GM18507 (cell line): ENCODE data around the gene PABPC3.

ENCODE experiments used
- DNase-seq: peaks from one replicate; pipeline ENCODE4 v3.0.0; 2011; ENCODE audit warnings: low read depth; ENCODE audit not compliant: insufficient read length; ENCODE audit errors: extremely low spot score
- FAIRE-seq: peaks from 2 replicates; lab custom pipeline; 2011; peaks lifted over from hg19 to GRCh38; lab: Jason Lieb, UNC

The PABPC3 gene

DNA sequence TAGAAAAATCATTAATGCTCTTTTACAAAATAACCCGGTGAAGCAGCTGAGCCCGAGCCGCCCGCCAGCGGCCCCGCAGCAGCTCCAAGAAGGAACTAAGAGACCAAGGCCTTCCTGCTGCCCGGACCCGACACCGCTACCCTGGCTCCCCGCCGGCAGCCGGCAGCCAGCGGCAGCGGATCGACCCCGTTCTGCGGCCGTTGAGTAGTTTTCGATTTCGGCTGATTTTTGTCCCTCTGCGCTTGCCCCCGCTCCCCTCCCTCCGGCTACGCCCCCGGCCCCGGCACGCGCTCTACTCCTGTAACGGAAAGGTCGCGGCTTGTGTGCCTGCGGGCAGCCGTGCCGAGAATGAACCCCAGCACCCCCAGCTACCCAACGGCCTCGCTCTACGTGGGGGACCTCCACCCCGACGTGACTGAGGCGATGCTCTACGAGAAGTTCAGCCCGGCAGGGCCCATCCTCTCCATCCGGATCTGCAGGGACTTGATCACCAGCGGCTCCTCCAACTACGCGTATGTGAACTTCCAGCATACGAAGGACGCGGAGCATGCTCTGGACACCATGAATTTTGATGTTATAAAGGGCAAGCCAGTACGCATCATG, at the start of gene PABPC3:
Gene PABPC3, plus strand, starts transcription at position 286 of the 603 bp plus-strand sequence. Its CDS starts 63 bp downstream, at position 349.
- FAIRE-seq (no peak), DNase-seq (no peak)

DNA sequence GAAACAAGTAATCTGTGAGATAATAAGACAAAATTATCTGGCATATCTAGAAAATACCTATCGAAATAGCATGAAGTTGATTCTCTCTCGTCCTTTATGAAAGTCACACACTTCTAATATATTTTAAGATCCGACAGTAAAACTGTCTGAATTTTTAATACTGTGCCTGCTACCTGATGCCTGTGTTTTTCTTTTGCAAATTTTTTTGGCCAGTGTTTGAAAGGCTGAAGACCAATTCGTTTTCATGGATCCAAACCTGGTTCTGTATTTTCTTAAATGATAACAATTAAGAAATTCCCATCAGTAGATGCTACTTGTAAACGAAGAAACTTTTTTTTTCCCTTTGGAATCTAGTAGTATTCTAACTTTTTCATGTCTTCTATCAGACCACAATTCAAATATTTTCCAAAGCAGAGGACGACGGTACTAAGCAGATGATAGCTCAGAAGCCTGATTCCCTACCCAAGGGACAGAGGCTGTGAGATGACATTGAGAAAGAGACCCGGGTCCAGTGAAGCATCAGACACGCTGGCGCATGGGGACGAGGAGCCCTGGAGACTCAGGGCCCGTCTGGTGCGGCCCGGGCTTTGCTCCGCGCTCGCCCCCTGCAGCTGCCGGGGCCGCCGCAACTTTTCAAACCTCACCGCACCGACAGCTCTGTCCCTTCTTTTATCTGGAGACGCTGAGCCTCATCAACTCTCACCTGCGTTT, 49.5 kb upstream of the PABPC3 start:
- DNase-seq: no peak
- no peak for FAIRE-seq

DNA sequence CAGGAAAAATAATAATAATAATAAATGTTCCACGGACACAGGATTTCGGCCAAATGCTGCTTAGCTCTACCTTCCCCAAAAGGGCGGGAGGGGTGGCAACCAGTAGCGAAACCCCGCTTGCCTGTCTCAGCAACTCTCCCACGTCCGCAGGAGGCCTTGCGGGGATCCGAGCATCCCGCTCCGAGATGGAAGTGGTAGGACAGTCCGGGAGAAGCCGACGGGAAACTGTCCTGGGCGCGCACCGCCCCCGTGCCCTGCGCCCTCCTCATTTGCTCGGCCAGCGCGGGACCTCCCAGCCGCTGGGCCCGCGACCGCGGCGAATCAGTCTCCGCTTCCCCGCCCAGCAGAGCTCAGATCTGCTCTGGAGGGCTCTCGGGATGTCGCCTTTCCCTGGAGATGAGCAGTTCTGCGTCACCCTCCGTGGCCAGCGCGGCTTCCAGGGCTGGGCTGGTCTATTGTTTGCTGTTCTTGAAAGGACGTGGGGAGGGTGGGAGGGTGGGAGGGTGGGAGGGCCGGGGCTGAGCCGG, 48.9 kb upstream of the PABPC3 start:
- FAIRE-seq: no peak
- DNase-seq: no peak

DNA sequence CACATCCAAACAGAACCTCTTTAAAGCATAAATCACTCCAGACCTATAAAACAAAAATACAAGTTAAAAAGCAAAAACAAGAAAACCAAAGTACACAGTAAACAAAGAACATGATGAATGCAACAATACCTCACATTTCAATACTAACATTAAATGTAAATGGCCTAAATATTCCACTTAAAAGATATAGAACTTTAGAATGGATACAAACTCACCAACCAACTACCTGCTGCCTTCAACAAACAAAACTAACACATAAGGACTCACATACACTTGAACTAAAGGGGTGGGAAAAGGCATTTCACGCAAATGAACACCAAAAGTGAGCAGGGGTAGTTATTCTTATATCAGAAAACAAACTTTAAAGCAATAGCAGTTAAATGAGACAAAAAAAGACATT, 44.9 kb upstream of the PABPC3 start:
- no peak for FAIRE-seq

DNA sequence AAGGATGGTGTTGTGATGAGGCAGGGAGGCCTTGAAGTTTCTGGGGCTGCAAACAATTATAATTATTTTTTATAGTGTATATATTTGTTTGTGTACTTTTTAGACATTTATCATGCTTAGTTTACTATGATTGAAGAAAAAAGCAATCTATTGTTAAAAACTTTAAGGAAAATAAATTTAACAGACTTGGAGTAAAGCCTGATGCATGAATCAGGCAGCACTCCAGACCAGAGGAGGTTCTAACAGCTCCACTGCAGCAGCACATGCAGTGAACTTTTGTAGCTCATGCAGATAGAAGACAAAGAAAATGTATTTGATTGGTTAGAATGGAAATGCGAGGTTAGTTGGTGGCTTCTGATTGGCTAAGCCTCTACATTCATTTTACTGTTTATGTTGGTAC, 36.8 kb upstream of the PABPC3 start:
- DNase-seq (no peak), FAIRE-seq (no peak)

More for the DNA sequence above, 44.9 kb upstream of the PABPC3 start:
- DNase-seq: no peak

DNA sequence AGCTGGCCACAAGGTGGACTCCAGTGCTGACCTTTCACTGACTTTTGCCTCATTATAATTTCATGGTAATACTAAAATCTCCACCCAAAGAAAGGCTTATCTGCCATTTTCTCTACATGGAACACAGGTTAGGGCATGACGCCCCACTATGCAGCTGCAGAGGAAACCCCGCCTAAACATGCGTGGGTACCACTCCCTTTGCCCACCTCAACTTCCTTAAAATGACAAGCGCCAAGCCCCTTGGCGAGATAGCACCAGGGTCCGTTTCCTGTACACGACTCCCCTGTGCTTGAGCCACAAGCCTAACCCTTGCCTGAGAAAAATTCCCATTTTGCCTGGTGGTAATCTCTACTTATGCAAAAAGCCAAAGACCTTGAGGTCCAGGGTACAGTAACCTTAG, 36.0 kb upstream of the PABPC3 start:
- FAIRE-seq (no peak), DNase-seq (no peak)

DNA sequence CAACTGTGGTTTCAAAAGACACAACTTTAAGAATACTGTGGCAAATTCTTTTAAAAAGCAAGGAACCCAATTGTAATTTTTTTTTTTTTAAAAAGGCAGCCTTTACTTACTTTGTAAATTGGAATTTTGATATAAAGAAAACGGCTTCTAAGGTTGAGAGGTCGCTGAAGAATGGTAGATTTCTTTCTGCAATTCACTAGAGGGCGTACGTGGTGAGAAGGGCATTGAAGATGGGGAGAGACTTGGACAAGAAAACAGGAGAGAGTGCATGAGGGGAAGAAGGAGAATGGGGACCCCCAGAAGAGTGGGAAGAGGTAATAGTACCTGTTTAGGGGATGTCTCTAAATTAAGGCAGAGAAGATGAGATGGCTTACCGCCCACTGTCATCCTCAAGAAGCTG, 33.5 kb upstream of the PABPC3 start:
- FAIRE-seq: no peak
- no peak for DNase-seq

DNA sequence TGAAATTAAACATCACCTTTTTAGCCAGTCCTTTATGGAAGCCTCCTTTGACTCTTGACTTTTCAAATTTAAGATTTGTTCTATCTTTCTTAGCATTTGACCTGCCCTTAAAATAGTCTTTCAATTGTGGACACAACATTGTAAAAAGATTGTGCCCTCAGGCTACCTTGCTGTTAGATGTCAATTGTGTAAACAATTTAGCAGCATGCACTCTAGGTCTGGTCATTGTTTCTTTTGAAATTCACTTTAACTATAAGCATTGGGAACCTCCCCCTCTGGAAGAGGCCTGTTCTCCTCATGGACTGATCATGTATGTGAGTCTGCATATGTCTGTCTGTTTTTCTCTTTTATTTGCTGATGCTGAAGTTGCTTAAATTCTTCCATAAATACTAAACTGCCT, 31.5 kb upstream of the PABPC3 start:
- DNase-seq (no peak), FAIRE-seq (no peak)

DNA sequence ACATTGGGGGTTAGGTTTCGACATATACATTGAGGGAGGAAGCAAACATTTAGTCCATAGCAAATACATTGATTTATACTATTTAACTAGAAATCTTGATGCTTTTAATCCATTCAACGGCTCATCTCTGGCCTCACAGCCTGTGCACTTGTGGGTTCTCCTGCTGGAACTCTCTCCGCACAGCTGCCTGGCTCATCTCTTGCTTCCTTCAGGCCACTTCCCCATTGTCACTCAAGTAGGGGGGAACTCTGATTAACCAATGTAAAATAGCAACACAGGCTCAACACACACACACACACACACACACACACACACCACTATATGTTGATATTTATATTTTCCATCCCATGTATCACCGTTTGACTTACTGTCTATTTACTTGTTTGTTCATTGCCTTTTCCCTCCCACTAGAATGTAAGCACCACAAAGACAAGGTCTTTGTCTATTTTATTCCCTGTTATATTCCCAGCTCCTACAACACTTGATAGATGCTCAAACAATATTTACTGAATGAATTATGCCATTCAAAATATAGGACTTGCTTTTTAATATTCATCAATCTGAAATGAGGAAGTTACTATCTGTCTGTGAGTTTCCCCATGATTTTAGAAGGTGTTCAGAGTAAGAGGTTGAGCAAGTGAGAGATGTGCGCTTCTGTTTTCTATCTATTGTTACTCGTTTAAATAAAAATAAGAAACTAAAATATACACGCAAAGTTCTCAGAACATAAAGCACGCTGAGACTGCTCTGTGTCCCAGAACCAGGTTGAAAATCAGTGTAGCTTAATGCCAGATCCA, 29.8 kb upstream of the PABPC3 start:
- FAIRE-seq: no peak
- no peak for DNase-seq

DNA sequence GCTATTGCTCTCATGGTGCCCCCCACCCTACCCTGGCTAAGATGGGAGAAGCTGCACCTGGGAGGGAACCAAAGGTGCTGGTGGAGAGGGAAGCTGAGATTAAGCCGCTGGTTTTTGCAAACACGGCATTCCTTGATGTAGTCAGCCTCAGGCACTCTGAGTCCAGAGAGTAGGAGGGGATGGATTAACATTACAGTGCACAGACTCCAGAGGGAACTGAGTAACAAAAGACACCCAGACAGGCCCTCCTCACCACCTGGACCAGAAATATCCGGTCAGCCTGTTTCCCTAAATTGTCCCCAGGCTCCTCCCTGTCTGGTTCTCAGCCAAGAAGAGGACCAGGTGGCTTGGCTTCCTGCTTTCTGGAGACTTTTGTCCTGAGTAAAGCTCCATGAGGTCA, 28.9 kb upstream of the PABPC3 start:
- DNase-seq (no peak), FAIRE-seq (no peak)

DNA sequence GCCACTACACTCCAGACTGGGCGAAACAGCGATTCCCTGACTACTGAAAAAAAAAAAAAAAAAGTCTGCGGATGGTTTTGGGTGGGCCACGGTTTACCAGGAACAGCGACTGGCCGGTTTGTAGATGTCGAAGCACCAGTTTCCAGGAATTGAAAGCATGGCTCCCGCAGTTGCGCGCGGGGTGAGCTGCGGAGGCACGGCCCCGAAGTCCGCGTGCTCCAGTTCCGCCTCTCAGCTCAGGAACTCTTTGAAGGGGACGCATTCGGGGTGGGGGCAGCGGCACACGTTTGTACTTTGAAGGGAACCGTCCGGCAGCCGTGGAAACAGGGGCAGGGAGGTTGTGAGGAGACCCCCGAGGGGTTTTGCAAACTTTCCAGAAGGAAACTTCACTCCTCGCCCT, 27.1 kb upstream of the PABPC3 start:
- FAIRE-seq: no peak
- no peak for DNase-seq

DNA sequence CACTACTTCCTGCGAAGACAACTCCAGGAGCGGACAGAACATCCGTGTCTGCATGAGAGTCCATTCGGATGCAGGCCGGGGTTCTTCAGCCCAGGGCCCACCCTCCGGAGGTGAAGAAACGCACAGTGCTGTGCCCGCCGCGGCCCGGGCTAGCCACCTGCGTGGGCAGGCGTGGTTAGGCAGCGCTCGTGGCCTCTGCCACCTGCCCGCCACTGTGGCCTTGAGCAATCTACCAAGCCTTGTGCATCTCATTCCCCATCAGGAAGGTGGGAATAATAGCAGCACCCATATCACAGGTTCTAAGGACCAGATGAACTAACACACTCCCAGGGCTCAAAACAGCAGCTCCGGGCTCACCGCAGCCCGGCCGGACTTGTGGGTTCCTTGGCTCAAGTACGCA, 26.7 kb upstream of the PABPC3 start:
- FAIRE-seq (no peak), DNase-seq (no peak)

DNA sequence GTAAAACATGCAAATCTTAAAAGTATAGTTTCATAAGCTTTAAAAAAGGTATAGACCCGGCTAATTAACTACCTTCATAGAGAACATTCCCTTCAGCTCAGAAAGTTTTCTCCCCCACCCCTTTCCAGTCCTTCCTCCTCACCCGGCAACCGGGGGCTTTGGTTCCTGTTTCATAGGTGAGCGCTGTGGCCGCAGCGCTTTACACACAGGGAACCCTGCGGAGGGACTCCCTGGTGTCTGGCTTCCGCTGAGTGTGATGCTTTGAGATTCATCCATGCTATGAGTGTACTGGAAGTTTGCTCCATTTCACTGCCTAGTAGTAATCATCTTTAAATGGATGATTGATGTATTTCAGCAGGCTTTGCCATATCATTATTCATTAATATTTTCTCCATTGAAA, 26.0 kb upstream of the PABPC3 start:
- FAIRE-seq (no peak), DNase-seq (no peak)

DNA sequence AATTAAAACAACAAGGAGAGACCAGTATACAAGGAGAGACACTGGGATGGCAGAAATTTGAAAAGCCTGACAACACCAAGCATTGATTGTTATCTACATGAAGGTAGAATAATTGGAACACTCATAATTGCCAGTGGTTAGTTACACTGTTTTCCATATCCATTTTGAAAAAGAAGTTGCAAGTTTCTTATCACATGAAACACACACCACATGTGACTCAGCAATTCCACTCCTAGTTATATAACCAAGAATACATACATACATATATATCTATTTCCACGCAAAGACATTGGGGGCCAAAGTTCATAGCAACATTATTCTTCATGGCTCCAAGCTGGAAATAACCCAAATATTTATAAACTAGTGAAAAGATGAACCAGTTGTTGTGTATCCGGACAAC, 15.2 kb upstream of the PABPC3 start:
- FAIRE-seq: no peak
- no peak for DNase-seq

DNA sequence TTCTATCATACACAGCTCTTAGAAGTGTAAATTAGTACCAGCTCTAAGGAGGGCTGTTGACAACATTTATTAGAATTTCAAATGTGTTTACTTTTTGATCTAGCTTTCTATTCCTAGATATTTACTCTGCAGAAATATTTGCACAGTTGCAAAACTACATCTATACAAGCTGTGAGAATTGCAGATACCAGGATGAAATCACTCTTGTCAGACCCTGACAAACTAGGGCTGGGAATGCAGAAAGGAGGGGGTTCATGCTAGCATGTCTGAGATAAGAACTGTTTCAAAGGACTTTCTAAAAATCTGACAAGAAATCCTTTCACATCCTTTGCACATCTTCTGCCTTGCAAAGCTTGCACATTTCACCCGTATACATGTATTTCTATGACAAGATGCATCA, 11.8 kb upstream of the PABPC3 start:
- no peak for FAIRE-seq
- DNase-seq: no peak

DNA sequence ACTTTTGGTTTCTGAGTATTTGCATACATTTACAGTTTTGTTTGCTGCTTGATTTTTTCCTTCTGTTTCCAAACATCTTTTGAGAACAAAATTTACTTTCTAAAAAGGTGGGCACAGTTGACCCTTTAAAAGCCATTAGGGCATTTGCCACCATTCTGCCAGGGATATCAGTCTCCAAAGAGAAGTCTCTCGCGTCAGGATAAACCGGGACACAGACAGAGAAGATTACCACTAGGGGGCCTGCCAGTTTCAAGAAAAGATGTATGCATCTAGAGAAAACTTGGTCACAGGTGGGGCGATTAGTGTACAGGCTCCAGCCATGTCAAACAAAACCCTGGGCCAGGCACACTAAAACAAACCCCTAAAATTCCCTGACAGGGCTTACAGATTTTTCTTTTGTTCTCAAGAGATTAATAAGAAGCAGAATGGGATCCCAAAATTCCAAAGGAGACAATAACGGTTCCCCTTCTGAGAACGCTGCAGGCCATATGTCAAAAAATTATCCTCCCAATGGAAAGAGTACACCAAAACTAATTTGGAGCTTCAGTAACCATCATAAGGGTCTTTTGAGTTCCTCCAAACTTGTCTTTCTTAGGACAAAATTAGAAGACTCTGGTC, 10.7 kb upstream of the PABPC3 start:
- no peak for DNase-seq
- peak; percentile 77 for FAIRE-seq

DNA sequence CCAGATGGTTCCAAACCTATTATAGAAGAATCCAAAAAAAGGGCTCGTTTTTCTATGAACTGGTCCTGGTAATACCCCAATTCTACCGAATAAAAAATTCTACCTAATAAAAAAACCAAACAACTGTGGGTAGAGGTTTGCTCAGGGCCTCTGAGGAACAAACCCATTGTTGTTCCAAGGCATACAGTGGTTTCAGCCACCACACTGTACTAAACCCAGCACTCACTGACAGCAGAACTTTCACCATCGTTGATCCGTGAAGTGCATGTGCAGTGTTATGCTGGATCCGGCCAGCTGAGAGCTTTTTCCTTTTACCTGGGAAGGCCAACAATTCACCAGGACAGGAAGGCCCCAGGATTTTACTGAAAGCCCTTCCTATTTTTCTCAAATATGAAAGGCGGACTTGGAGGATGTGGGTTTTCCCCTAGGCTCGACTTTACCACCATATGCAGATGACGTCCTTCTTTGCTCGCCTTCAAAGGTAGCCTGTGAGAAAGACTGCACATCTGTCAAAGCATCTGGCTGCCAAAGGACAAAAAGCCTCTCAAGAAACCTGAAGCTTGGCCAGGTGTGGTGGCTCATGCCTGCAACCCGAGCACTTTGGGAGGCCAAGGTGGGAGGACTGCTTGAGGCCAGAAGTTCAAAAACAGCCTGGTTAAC, 7.2 kb upstream of the PABPC3 start:
- no peak for DNase-seq
- FAIRE-seq: no peak

DNA sequence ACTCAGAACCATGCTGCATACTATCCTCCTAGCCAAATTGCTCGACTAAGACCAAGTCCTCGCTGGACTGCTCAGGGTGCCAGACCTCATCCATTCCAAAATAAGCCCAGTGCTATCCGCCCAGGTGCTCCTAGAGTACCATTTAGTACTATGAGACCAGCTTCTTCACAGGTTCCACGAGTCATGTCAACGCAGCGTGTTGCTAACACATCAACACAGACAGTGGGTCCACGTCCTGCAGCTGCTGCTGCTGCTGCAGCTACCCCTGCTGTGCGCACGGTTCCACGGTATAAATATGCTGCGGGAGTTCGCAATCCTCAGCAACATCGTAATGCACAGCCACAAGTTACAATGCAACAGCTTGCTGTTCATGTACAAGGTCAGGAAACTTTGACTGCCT, 1.5 kb downstream of the PABPC3 start:
- DNase-seq: no peak
- FAIRE-seq: no peak

DNA sequence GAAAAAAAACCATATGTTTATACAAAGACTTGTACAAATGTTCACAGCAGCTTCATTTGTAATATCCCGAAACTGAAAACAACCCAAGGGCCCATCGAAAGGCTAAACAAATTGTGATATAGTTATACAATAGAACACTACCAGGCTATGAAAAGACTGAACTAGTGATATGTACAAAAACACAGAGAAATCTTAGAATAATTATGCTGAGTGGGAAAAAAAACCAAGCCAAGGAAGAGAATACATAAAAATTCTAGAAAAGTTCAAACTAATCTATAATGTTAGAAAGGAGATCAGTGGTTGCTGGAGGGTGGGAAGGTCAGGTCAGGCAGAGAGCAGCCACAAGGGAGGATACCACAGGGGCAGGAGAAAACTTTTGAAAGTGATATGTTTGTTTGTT, 7.8 kb downstream of the PABPC3 start:
- DNase-seq (no peak), FAIRE-seq (no peak)

DNA sequence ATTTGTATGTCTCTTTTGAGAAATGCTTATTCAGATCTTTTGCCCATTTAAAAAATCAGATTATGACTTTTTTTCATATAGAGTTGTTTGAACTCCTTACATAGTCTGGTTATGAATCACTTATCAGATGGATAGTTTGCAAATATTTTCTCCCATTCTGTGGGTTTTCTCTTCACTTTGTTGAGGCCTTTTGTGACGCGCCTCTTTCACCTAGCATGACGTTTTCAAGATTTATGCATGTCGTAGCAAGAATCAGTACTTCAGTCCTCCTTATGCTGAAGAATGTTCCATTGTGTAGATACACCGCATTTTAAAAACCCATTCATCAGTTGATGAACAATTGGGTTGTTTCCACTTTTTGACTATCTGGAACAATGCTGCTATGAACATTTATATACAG, 13.4 kb downstream of the PABPC3 start:
- DNase-seq: no peak
- no peak for FAIRE-seq
